ENCODE measurements around the gene FYB1.

The FYB1 gene

GRCh38 chr5:39104221-39104620 lies 115.1 kb downstream of the FYB1 start:
- Histone ChIP-seq H3K4me2 (peak overlapping the region in 2 of 11 experiments; percentile 12 to 30; a peak in 3 of 22 replicates), H3K4me1 (peaks cover 6 to 51% (median 33%) of the 10 kb centered on the region in 10 experiments; a peak in 18 of 20 replicates), H3K27ac (no peak overlapping the region), H3K9ac (no peak overlapping the region), H3K27me3 (no peaks in the 10 kb centered on the region), H4K20me1 (peaks cover 0 to 10% (median 0%) of the 10 kb centered on the region in 11 experiments; a peak in 2 of 22 replicates), H3K36me3 (peaks cover 0 to 70% (median 0%) of the 10 kb centered on the region in 11 experiments; a peak in 4 of 22 replicates), H3K9me3 (replicated peaks in 1 of 11) (no peaks in the 10 kb centered on the region), H3K4me3 (no peak overlapping the region)
- no peak for TF ChIP-seq Cebpa-rat (IDR thresholded peaks at IDR 0.05)

DNA sequence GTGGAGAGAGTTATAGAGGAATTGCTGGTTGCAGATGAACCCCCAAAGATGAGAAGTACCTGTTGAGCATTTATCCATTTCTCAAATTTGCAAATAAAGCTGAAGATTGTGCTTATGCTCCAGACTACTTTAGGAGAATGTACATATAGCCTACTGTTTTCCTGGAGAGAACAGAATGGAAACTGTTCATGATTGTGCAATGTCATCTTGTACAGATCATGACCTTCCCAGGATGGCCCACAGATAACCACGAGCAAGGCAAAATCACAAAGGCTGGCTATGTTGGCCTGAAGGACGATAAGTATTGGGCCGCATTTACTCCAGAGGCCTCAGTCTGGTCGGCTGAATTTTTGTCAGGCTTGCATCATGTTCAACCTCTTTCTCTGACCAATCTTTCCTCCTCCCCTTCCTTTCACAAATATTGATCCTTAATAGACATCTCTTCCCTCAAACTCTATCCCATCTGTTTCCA lies 116.6 kb downstream of the FYB1 start:
- peak overlapping the region in 5 of 11 experiments; percentile 58 to 79 (median 71); a peak in 11 of 22 replicates for H3K4me2 ChIP-seq
- peak in 6 of 11 experiments; percentile 19 to 59 (median 40); a peak in 8 of 22 replicates for TF ChIP-seq Cebpa-rat (IDR thresholded peaks at IDR 0.05)
- no peak overlapping the region for H3K4me3 ChIP-seq
- peaks cover 0 to 4% (median 0%) of the 10 kb centered on the region in 11 experiments; a peak in 2 of 22 replicates for H4K20me1 ChIP-seq
- peaks cover 6 to 51% (median 34%) of the 10 kb centered on the region in 10 experiments; a peak in 18 of 20 replicates for H3K4me1 ChIP-seq
- no peak overlapping the region for H3K9ac ChIP-seq
- H3K27me3 ChIP-seq: no peaks in the 10 kb centered on the region
- H3K36me3 ChIP-seq: peaks cover 0 to 55% (median 0%) of the 10 kb centered on the region in 11 experiments; a peak in 4 of 22 replicates
- no peaks in the 10 kb centered on the region for H3K9me3 ChIP-seq (replicated peaks in 1 of 11)
- H3K27ac ChIP-seq: peak overlapping the region in 1 of 11 experiments; percentile 72; a peak in 2 of 22 replicates

DNA sequence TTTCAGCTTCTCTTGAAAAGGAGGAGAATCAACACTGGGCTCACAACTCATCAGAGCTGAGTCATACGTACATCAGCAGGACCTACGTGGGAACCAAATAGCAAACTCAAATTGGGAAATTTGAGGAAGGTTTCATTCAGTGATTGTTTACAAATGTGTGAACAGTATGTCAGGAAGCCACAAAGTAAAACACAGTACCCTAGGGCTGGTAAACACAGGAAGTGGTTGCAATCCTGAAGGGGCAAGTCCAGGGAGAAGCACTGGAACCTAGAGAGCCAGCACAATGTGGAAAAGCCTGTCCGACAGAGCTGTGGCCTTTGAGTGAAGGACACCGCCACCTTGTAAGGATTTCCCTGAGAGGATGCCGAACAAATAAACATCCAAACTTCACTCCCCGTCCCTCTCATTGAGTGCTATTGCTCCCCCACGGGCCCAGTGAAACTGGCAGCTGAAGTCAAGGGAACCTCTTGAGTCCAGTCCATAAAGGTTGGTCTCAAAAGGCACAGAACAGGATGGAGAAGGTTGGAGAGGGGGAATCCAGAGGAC lies 118.4 kb downstream of the FYB1 start:
- peaks cover 6 to 51% (median 34%) of the 10 kb centered on the region in 10 experiments; a peak in 18 of 20 replicates for H3K4me1 ChIP-seq
- H3K27me3 ChIP-seq: no peaks in the 10 kb centered on the region
- H3K27ac ChIP-seq: peak overlapping the region in 8 of 11 experiments; percentile 3 to 80 (median 63); a peak in 14 of 22 replicates
- no peak; a peak in 1 of 22 replicates for TF ChIP-seq Cebpa-rat (IDR thresholded peaks at IDR 0.05)
- peak overlapping the region in 5 of 11 experiments; percentile 17 to 58 (median 44); a peak in 9 of 22 replicates for H3K9ac ChIP-seq
- H3K4me2 ChIP-seq: peak overlapping the region; percentile 18 to 84 (median 70); a peak in 21 of 22 replicates
- peaks cover 0 to 37% (median 0%) of the 10 kb centered on the region in 11 experiments; a peak in 4 of 22 replicates for H3K36me3 ChIP-seq
- H4K20me1 ChIP-seq: no peaks in the 10 kb centered on the region
- no peaks in the 10 kb centered on the region for H3K9me3 ChIP-seq (replicated peaks in 1 of 11)
- H3K4me3 ChIP-seq: peak overlapping the region in 1 of 10 experiments; percentile 15; a peak in 1 of 20 replicates

DNA sequence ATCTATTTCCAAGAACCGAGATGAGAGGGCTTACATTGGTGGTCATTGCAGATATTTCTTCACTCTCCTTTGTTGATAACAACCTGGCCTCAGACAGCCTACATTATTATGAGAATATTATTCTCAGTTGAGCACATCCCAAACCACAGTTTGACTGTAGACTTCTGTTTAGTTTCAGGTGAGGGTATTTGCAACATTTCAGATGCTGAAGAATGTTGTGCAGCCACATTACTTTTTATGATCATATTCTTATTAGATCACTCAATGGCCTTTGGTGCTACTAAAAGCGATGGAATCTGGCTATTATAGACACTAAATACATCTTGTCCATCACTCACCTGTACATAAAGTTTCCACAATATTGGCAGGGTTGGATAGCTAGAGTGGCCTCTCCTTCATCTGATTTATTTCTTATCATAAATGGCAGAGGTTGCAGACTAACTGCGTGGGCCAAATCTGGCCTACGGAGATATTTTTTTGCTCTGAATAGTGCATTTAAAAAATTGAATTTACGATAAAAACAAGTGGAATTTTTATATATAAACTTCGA lies 119.0 kb downstream of the FYB1 start:
- peaks cover 0 to 31% (median 0%) of the 10 kb centered on the region in 11 experiments; a peak in 4 of 22 replicates for H3K36me3 ChIP-seq
- no peak for TF ChIP-seq Cebpa-rat (IDR thresholded peaks at IDR 0.05)
- H4K20me1 ChIP-seq: no peaks in the 10 kb centered on the region
- H3K4me2 ChIP-seq: peak overlapping the region; percentile 18 to 84 (median 70); a peak in 18 of 22 replicates
- H3K4me3 ChIP-seq: no peak overlapping the region
- H3K9me3 ChIP-seq (replicated peaks in 1 of 11): no peaks in the 10 kb centered on the region
- peak overlapping the region in 4 of 11 experiments; percentile 36 to 58 (median 50); a peak in 3 of 22 replicates for H3K9ac ChIP-seq
- H3K27ac ChIP-seq: peak overlapping the region in 9 of 11 experiments; percentile 3 to 80 (median 54); a peak in 14 of 22 replicates
- H3K4me1 ChIP-seq: peaks cover 6 to 51% (median 34%) of the 10 kb centered on the region in 10 experiments; a peak in 18 of 20 replicates
- no peaks in the 10 kb centered on the region for H3K27me3 ChIP-seq

- H3K9me3 ChIP-seq (replicated peaks in 1 of 11): no peaks in the 10 kb centered on the region
- H3K4me2 ChIP-seq: peak overlapping the region in 5 of 11 experiments; percentile 70 to 79 (median 74); a peak in 9 of 22 replicates
- no peak overlapping the region for H3K9ac ChIP-seq
- no peaks in the 10 kb centered on the region for H3K27me3 ChIP-seq
- no peak overlapping the region for H3K4me3 ChIP-seq
- TF ChIP-seq Cebpa-rat (IDR thresholded peaks at IDR 0.05): no peak
- peaks cover 6 to 51% (median 34%) of the 10 kb centered on the region in 10 experiments; a peak in 18 of 20 replicates for H3K4me1 ChIP-seq
- H3K36me3 ChIP-seq: peaks cover 0 to 26% (median 0%) of the 10 kb centered on the region in 11 experiments; a peak in 4 of 22 replicates
- peak overlapping the region in 3 of 11 experiments; percentile 72 to 76 (median 75); a peak in 3 of 22 replicates for H3K27ac ChIP-seq
- no peaks in the 10 kb centered on the region for H4K20me1 ChIP-seq
These were observed 119.5 kb downstream of the FYB1 start for GRCh38 chr5:39099831-39100230.

- Histone ChIP-seq H3K4me3 (no peak overlapping the region), H3K27ac (no peak overlapping the region), H3K9me3 (replicated peaks in 1 of 11) (peaks cover 0 to 21% (median 6%) of the 10 kb centered on the region in 11 experiments; a peak in 14 of 22 replicates), H3K4me1 (no peaks in the 10 kb centered on the region), H4K20me1 (no peaks in the 10 kb centered on the region), H3K36me3 (no peaks in the 10 kb centered on the region), H3K27me3 (no peaks in the 10 kb centered on the region), H3K9ac (no peak overlapping the region), H3K4me2 (no peak overlapping the region)
- no peak for TF ChIP-seq Cebpa-rat (IDR thresholded peaks at IDR 0.05)
These were observed 126.0 kb downstream of the FYB1 start for GRCh38 chr5:39093352-39093751.

- Histone ChIP-seq H4K20me1 (no peaks in the 10 kb centered on the region), H3K4me2 (no peak overlapping the region), H3K4me1 (no peaks in the 10 kb centered on the region), H3K27me3 (no peaks in the 10 kb centered on the region), H3K9me3 (replicated peaks in 1 of 11) (peaks cover 0 to 21% (median 6%) of the 10 kb centered on the region in 11 experiments; a peak in 14 of 22 replicates), H3K36me3 (no peaks in the 10 kb centered on the region), H3K4me3 (no peak overlapping the region), H3K9ac (no peak overlapping the region), H3K27ac (no peak overlapping the region)
- no peak for TF ChIP-seq Cebpa-rat (IDR thresholded peaks at IDR 0.05)
These were observed 126.6 kb downstream of the FYB1 start for GRCh38 chr5:39092581-39093351.

DNA sequence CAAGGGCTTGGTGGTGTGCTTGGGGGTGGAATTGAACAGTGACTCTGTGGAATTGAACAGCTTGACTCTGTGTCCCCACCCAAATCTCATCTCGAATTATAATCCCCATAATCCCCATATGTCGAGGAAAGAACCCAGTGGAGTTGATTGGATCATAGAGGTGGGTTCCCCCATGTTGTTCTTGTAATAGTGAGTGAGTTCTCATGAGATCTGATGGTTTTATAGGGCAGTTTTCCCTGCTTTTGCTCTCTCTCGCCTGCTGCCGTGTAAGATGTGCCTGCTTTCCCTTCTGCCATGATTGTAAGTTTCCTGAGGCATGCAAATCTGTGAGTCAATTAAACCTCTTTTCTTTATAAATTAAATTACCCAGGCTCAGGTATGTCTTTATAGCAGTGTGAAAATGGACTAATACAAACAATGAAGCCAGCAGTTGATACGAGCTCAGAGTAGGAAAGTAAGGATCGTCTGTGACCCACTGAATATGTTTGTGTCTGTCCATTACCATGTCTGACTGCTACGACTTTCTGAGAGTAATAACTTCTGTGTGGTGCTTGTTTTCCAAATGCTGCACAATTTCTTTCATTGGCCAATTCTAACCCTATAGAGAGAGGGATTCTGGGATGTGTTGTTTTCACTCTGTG lies 127.3 kb downstream of the FYB1 start:
- Histone ChIP-seq H3K9me3 (replicated peaks in 1 of 11) (peaks cover 0 to 21% (median 6%) of the 10 kb centered on the region in 11 experiments; a peak in 14 of 22 replicates), H3K36me3 (no peaks in the 10 kb centered on the region), H3K4me1 (no peaks in the 10 kb centered on the region), H4K20me1 (no peaks in the 10 kb centered on the region), H3K27me3 (no peaks in the 10 kb centered on the region), H3K9ac (no peak overlapping the region), H3K4me2 (no peak overlapping the region), H3K4me3 (no peak overlapping the region), H3K27ac (no peak overlapping the region)
- no peak for TF ChIP-seq Cebpa-rat (IDR thresholded peaks at IDR 0.05)

Data from BLaER1 treated with 17β-estradiol and CSF1 and Interleukin-3, amounts not matched to agents 10 nM and 100 nM (cell line).